GM18508 (cell line): ENCODE data around the gene PTPN4.

Source experiments
- ATAC-seq: cut with Tn5 transposase; IDR thresholded peaks from one replicate; pipeline ENCODE4 v1.9.1; 2021; ENCODE audit warnings: moderate number of reproducible peaks; ENCODE audit not compliant: insufficient read depth, unreplicated experiment

PTPN4 gene

DNA sequence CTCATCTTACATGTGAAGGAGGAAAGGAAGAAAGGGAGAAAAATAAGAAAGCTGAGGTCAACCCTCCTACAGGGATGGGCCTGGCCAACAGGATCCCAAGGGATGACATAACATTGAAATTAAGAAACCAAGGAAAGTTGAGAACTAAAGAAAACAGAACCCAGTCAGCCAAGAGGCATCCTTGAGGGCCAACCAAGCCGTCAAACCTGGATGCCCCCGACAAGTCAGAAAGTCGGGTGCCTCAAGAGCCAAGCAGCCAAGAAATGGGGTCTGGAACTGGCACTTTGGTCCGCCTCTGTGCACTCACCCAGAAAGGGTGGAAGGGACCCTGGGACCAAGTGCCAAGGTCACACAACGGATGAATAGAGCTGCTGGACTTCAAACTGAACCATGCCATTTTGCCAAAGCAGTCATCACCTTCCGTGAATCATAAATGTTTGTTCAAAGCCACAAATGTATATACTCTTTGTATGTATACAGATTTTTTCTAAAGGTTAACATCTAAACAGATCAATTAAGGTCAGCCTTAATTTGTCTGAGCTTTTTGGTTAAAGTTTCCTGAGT, 27.0 kb upstream of the PTPN4 start:
- ATAC-seq = no peak

- ATAC-seq = no peak
Measured at GRCh38 chr2:119734047-119734446, 25.7 kb upstream of the PTPN4 start.

GRCh38 chr2:119735565-119735964, 24.2 kb upstream of the PTPN4 start:
- ATAC-seq = no peak

DNA sequence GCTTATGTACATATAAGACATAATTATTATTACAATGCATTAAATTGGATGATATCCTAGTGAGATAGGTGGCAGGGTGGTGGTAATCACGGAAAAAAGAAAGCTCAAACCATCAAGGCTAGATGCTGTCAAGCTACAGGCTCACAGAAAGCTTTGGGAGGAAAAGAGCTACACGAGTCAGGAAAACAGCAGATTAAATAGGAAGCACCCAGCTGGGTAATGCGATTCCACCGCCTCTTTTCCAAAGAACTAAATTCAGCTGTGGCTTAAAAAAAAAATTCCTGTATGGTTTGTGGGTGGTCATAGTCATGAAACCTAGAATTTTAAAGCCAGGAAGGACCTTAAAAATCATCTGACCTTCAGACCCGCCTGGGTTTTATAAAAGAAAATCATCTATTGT, 23.7 kb upstream of the PTPN4 start:
- ATAC-seq = no peak

DNA sequence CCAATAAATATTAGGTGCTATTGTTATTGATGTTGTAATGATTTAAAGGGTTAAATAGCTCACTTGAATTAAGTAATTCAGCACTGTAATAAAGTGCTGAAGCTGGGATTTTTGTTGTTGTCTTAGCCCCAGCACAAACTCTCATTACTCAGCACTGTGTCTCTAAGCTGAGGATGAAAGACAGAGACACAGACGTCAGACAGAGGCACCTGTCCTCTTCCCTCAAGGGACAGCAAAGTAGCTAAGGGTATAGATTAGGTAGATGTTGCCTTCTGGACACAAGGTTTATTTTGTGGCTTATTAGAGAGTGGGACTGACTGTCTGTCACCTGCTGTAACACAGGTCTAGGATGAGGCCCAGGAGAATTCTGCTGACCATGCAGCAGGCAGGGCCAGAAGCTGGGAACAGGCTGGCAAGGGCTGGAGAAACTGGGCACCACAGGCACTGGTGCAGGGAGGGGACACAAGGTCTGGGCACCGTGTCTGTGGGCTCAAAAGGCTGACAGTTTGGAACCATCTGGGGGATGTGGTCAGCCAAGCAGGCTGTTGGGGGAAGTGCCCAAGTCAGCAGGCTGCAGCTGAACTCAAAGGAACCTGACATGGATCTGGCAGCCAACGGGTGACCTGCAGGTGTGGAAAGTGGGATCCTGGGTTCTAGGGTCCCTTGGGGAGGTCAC, 20.0 kb upstream of the PTPN4 start:
- no peak for ATAC-seq

GRCh38 chr2:119741001-119741400, 18.7 kb upstream of the PTPN4 start:
- no peak for ATAC-seq

DNA sequence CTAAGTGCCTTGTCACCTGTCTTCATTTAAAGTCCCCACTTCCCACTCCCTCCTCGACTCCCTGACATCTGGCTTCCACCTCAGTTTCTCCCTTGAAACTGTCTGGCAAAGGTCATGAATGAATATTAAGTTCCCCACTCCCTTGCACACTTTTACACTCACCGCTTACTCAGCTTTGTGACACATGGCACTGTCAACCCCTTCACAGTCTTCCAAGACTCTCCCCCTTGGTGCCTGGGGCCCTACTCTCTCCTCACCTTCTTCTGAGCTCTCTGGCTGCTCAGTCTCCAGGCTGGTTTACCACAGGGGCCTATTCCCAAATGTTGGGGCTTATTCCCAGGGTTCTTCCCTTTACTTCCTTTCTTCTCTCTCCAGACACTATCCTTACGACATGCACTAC, 17.9 kb upstream of the PTPN4 start:
- no peak for ATAC-seq

DNA sequence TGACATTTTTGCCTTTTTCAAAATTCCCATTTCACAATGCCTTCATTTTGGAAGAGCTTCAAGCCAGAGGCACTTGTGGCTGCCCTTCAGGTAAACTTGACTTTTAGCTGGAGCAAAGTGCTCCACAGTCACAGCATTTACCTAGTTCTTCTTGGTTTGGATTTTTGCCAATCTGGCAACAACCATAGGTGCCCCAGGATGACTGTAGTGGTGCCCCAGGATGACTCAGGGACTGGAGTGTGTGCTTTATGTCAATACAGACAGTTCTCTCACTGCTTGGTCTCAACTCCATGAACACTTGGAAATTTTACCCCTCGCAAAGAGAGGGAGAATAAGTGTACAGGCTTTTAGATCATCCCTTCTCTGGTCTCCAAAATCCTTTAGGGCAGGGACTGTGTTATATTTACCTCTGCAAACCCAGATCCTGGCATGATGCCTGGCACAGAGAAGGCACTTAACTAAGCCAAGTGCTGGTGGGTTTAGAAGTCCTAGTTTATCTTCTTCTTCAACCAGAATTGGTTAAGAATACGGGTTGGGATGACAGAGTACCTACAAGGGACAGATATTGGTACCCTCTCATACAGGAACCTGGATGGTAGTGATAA, 15.3 kb upstream of the PTPN4 start:
- no peak for ATAC-seq

DNA sequence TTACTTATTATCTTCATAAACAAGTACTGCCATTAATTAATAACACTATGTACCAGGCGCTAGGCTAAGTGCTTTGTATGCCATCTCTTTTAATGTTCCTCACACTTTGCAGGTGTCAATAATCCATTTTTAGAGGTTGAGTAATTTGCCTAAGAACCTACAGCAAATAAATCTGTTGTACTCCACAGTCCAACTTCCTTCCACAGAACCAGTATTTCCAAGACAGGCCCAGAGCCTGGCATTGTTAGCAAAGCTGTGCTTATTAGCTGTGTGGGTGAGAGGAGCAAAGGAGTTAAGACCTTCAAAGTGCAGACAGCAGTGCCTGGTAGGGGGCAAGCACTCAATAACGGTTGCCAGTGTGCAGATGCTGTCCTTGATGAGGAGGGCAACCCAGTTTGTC, 14.2 kb upstream of the PTPN4 start:
- no peak for ATAC-seq

DNA sequence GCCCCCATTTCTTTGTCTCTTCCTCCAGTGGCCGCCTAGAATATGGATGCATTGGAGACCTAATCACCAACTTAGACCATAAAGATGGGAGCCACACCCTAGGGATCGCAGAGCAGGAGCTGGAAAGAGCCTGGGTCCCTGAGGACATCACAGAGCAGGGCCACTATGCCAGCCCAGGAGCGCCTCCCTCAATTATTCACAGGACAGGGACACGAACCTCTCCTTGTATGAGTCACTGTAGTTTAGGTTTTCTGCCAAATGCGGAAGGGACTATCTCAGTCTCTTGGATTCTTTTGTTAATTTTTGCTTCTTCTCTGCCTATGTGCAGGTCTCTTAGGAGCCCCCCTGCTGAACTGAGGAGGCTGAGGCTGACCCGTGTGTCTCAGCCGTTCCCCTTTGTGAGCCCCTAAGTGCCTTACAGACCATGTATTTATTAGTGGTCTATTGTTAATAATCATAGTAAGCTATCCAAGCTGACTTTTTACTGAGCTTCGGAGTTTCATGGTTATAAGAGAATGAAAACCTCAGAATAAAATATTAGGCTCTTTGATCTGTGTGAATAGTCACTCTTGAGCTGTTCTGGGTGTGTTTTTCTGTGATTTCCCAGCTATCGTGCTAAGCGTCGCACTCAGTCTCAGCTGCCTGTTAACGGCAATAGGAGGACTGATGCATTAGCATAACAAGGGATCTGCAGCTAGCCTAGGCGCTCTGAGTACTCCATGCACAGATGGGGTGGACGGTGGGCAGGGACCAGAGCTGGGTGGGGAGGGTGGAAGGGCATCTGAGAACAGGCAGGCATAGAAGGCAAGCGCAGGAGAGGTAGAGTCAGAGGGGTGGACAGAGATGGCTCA, 12.7 kb upstream of the PTPN4 start:
- no peak for ATAC-seq

DNA sequence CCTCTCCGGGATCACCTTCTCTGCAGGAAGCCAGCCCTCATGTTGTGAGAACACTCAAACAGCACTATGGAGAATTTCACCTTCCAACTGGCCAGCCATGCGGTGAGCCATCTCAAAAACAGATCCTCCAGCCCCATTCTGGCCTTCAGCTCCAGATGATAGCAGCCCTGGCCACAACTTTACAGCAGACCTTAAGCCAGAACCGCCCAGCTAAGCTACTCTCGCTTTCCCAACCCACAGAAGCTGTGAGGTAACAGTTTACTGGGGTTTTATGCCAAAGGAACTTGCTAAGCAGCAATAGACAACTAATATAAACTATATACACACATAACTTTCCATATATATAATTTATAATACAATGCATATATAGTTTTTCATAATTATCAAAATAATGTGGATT, 11.6 kb upstream of the PTPN4 start:
- ATAC-seq = no peak

DNA sequence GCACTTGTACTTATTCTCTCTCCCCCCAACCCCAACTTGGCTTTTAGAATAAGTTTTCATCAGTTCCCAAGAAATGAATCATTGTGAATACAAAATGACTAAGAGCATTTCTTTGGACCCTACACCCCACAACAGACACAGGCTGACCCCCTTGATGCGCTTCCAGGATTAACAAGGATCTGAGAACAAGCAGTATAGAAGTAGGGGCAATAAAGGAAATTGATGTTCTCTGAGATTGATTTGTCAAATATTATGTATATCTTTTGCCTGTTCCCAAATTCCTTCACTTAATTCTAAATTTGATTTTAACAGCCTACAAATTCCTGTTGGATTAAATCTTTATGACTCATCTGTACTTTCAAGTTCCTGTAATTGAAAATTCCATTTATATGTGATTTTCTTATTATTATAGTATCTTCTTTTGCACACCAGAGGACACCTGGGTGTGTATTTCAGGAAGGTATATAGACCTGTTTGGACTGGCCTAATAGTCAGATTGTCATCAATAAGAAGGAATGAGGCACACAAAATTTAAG, 10.2 kb upstream of the PTPN4 start:
- ATAC-seq = no peak

GRCh38 chr2:119751706-119752105, 8.0 kb upstream of the PTPN4 start:
- ATAC-seq = no peak

GRCh38 chr2:119753041-119753929, 6.4 kb upstream of the PTPN4 start:
- no peak for ATAC-seq

DNA sequence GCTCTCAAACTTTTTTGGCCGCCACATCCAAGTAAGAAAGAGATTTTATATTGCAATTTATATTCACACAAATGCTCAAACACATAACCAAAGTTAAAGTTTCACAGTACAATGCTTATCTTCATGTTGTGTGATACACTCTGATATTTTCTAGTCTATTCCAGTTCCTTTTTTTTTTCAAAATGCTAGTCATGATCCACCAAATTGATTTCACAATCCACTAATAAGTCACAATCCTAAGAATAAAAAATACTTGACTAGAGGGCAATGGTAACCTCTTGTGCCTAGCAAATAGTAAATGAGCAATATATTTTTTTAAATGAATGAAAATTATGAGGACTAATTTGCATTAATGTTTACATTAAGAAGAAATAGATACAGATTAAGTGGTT, 5.8 kb upstream of the PTPN4 start:
- ATAC-seq = no peak

DNA sequence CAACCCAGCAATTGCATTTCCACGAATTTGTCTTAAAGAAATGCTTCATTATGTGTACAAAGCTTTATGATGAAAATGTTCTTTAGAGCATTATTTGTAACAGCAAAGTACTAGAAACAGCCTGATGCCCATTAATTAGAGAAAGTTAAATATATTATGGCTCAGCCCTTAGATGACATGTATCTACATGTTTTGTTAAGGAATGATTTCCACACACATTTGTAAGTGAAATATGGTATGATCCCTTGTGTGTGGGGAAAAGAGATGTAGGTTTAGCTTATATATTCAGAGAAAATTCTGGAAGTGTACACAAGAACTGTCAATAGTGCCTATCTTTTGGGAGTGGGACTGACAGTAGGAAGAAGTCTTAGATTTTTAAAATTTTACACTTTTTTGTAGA, 3.8 kb upstream of the PTPN4 start:
- no peak for ATAC-seq

- no peak for ATAC-seq
Measured at GRCh38 chr2:119756837-119757236, 2.9 kb upstream of the PTPN4 start.

DNA sequence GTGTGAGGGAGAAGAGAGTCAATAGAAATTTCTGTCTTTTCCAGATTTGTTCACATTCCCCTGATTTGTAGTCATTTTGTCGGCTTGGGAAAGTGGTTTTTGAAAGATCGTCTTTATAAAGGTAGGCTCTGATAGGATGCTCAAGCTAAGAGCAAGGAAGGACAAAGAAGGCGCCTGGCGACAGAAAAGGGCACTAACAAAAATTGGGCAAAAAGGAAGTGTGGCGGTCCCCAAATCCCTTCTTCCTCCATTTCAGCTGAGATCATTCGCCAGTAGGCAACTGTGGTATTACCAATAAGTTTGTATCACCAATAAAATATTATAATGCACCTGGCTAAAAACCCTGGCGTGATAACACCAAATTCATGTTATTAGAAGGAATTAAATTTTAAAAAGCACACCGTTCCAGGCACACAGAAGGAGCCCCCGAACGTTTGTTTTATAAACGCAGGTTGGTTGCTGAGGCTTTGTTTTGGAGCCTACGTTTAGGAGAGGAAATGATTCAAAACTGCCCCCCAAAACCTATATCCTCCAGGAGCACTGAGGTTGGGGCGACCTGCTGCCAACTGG, 756 bp upstream of the PTPN4 start:
- ATAC-seq = no peak

DNA sequence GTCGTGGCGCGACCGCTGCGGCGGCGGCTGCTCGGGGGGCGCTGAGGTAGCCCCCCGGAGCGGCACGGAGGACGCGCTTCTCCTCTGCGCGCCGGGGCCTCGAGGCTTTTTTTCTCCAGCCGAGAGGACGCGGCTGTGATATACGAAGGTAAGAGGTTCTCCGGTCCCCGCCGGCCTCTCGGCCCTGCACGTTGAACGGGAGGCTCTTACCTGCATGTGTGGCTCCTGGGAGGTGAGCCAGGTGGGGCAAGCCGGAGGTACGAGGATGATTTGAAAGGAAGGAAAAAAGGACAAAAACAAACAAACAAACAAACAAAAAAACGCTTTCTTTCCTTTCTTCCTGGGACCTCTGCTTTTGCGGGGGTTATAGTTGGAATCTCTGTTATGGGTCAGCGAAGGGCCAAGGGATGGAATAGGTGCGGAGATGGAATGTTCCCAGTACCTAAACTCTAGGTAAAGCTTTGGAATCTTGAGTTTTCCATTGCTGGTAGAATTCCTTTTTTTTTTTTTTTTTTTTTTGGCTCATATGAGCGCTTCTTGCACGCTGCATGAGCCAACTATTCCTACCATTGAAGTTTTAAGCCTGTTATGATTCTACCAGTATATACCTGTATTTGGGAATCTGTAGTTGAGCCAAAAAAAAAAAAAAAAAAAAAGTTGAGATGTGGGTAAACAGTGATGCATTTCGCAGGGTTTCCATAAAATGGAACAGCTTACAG, 674 bp downstream of the PTPN4 start:
- peak; percentile 1 for ATAC-seq
